ENCODE measurements around the gene VPS13C.
A peak's percentile ranks its signal among the peaks of the same experiment; 100 is the strongest.

Gene VPS13C
- total RNA-seq: 158 to 873 (median 494) reads per million in 9 experiments

GRCh38 chr15:62060113-62060895 lies at the start of gene VPS13C:
VPS13C (minus strand) TSS chr15:62060447; CDS start chr15:62060374, 73 bp downstream.
- Mint-ChIP-seq H3K27ac (peak within 1 kb of the TSS; percentile 97 to 98), H3K4me3 (peak within 1 kb of the TSS; percentile 97 to 99), H3K36me3 (ENCODE audit: insufficient read depth) (peaks cover 26% of the 10 kb centered on the region), H3K4me1 (ENCODE audit: low read depth in 2 of 2) (peaks cover 28 to 48% of the 10 kb centered on the region in 2 donors), H3K9me3 (no peaks in the 10 kb centered on the region), H3K27me3 (no peaks in the 10 kb centered on the region)
- peak; percentile 85 for ATAC-seq (replicated peaks)
- DNase-seq: peak; percentile 88 to 91 (median 89)

GRCh38 chr15:62109437-62109836 lies 49.2 kb upstream of the VPS13C start:
- H3K4me1 Mint-ChIP-seq (ENCODE audit: low read depth in 2 of 2): no peaks in the 10 kb centered on the region
- H3K27me3 Mint-ChIP-seq: peaks cover 19 to 39% of the 10 kb centered on the region in 2 donors
- ATAC-seq (replicated peaks) (no peak), DNase-seq (no peak)
- H3K4me3 Mint-ChIP-seq: no peak overlapping the region
- no peak overlapping the region for H3K27ac Mint-ChIP-seq
- peaks cover 3% of the 10 kb centered on the region for H3K36me3 Mint-ChIP-seq (ENCODE audit: insufficient read depth)
- H3K9me3 Mint-ChIP-seq: no peaks in the 10 kb centered on the region

- H3K4me3 Mint-ChIP-seq: no peak overlapping the region
Measured at GRCh38 chr15:62108411-62108810, 48.2 kb upstream of the VPS13C start.

GRCh38 chr15:62107571-62108121 lies 47.4 kb upstream of the VPS13C start:
- Mint-ChIP-seq H3K9me3 (no peaks in the 10 kb centered on the region), H3K27ac (no peak overlapping the region), H3K4me1 (ENCODE audit: low read depth in 2 of 2) (no peaks in the 10 kb centered on the region), H3K4me3 (no peak overlapping the region), H3K27me3 (peaks cover 8 to 28% of the 10 kb centered on the region in 2 donors), H3K36me3 (ENCODE audit: insufficient read depth) (peaks cover 3% of the 10 kb centered on the region)
- no peak for DNase-seq
- no peak for ATAC-seq (replicated peaks)

More at GRCh38 chr15:62108411-62108810, 48.2 kb upstream of the VPS13C start:
- no peaks in the 10 kb centered on the region for H3K9me3 Mint-ChIP-seq
- H3K36me3 Mint-ChIP-seq (ENCODE audit: insufficient read depth): peaks cover 3% of the 10 kb centered on the region
- H3K27ac Mint-ChIP-seq: no peak overlapping the region
- no peak for DNase-seq
- no peak for ATAC-seq (replicated peaks)
- H3K27me3 Mint-ChIP-seq: peaks cover 16 to 35% of the 10 kb centered on the region in 2 donors
- no peaks in the 10 kb centered on the region for H3K4me1 Mint-ChIP-seq (ENCODE audit: low read depth in 2 of 2)

GRCh38 chr15:62106096-62106495 lies 45.8 kb upstream of the VPS13C start:
- H3K4me1 Mint-ChIP-seq (ENCODE audit: low read depth in 2 of 2): no peaks in the 10 kb centered on the region
- DNase-seq (no peak), ATAC-seq (replicated peaks) (no peak)
- no peaks in the 10 kb centered on the region for H3K9me3 Mint-ChIP-seq
- peaks cover 7 to 20% of the 10 kb centered on the region in 2 donors for H3K27me3 Mint-ChIP-seq
- H3K36me3 Mint-ChIP-seq (ENCODE audit: insufficient read depth): peaks cover 3% of the 10 kb centered on the region
- no peak overlapping the region for H3K4me3 Mint-ChIP-seq
- no peak overlapping the region for H3K27ac Mint-ChIP-seq

- Mint-ChIP-seq H3K27me3 (peaks cover 7 to 16% of the 10 kb centered on the region in 2 donors), H3K4me3 (no peak overlapping the region), H3K27ac (no peak overlapping the region), H3K9me3 (no peaks in the 10 kb centered on the region), H3K4me1 (ENCODE audit: low read depth in 2 of 2) (no peaks in the 10 kb centered on the region), H3K36me3 (ENCODE audit: insufficient read depth) (no peaks in the 10 kb centered on the region)
- DNase-seq: no peak
- ATAC-seq (replicated peaks): no peak
Measured at GRCh38 chr15:62105266-62105665, 45.0 kb upstream of the VPS13C start.

GRCh38 chr15:62104846-62105245 lies 44.6 kb upstream of the VPS13C start:
- Mint-ChIP-seq H3K27me3 (peaks cover 7 to 16% of the 10 kb centered on the region in 2 donors), H3K36me3 (ENCODE audit: insufficient read depth) (no peaks in the 10 kb centered on the region), H3K9me3 (no peaks in the 10 kb centered on the region), H3K27ac (no peak overlapping the region), H3K4me3 (no peak overlapping the region), H3K4me1 (ENCODE audit: low read depth in 2 of 2) (no peaks in the 10 kb centered on the region)
- ATAC-seq (replicated peaks): no peak
- DNase-seq: no peak

- peaks cover 7 to 16% of the 10 kb centered on the region in 2 donors for H3K27me3 Mint-ChIP-seq
- DNase-seq (no peak), ATAC-seq (replicated peaks) (no peak)
- no peaks in the 10 kb centered on the region for H3K36me3 Mint-ChIP-seq (ENCODE audit: insufficient read depth)
- no peaks in the 10 kb centered on the region for H3K9me3 Mint-ChIP-seq
- no peak overlapping the region for H3K27ac Mint-ChIP-seq
- H3K4me1 Mint-ChIP-seq (ENCODE audit: low read depth in 2 of 2): no peaks in the 10 kb centered on the region
- H3K4me3 Mint-ChIP-seq: no peak overlapping the region
Measured at GRCh38 chr15:62104401-62104800, 44.2 kb upstream of the VPS13C start.

- no peak overlapping the region for H3K4me3 Mint-ChIP-seq
- DNase-seq (no peak), ATAC-seq (replicated peaks) (no peak)
- H3K27me3 Mint-ChIP-seq: peaks cover 4 to 13% of the 10 kb centered on the region in 2 donors
- H3K9me3 Mint-ChIP-seq: no peaks in the 10 kb centered on the region
- H3K36me3 Mint-ChIP-seq (ENCODE audit: insufficient read depth): no peaks in the 10 kb centered on the region
- H3K27ac Mint-ChIP-seq: no peak overlapping the region
- H3K4me1 Mint-ChIP-seq (ENCODE audit: low read depth in 2 of 2): no peaks in the 10 kb centered on the region
Measured at GRCh38 chr15:62103431-62103830, 43.2 kb upstream of the VPS13C start.

GRCh38 chr15:62099094-62099601 lies 38.9 kb upstream of the VPS13C start:
- no peak overlapping the region for H3K4me3 Mint-ChIP-seq
- DNase-seq: no peak
- H3K4me1 Mint-ChIP-seq (ENCODE audit: low read depth in 2 of 2): no peaks in the 10 kb centered on the region
- H3K27ac Mint-ChIP-seq: no peak overlapping the region
- H3K27me3 Mint-ChIP-seq: peaks cover 0 to 22% of the 10 kb centered on the region in 2 donors
- H3K9me3 Mint-ChIP-seq: no peaks in the 10 kb centered on the region
- peaks cover 3% of the 10 kb centered on the region for H3K36me3 Mint-ChIP-seq (ENCODE audit: insufficient read depth)
- ATAC-seq (replicated peaks): peak; percentile 74

GRCh38 chr15:62094388-62094787 lies 34.1 kb upstream of the VPS13C start:
- peaks cover 3% of the 10 kb centered on the region for H3K36me3 Mint-ChIP-seq (ENCODE audit: insufficient read depth)
- H3K9me3 Mint-ChIP-seq: no peaks in the 10 kb centered on the region
- DNase-seq (no peak), ATAC-seq (replicated peaks) (no peak)
- H3K4me1 Mint-ChIP-seq (ENCODE audit: low read depth in 2 of 2): no peaks in the 10 kb centered on the region
- H3K4me3 Mint-ChIP-seq: no peak overlapping the region
- peaks cover 11 to 26% of the 10 kb centered on the region in 2 donors for H3K27me3 Mint-ChIP-seq
- H3K27ac Mint-ChIP-seq: no peak overlapping the region

- H3K9me3 Mint-ChIP-seq: no peaks in the 10 kb centered on the region
- no peak overlapping the region for H3K27ac Mint-ChIP-seq
- H3K4me1 Mint-ChIP-seq (ENCODE audit: low read depth in 2 of 2): no peaks in the 10 kb centered on the region
- peaks cover 11 to 26% of the 10 kb centered on the region in 2 donors for H3K27me3 Mint-ChIP-seq
- peaks cover 3% of the 10 kb centered on the region for H3K36me3 Mint-ChIP-seq (ENCODE audit: insufficient read depth)
- DNase-seq: no peak
- H3K4me3 Mint-ChIP-seq: no peak overlapping the region
- no peak for ATAC-seq (replicated peaks)
Measured at GRCh38 chr15:62093809-62094208, 33.6 kb upstream of the VPS13C start.

- DNase-seq (no peak), ATAC-seq (replicated peaks) (no peak)
- Mint-ChIP-seq H3K9me3 (no peaks in the 10 kb centered on the region), H3K27me3 (peaks cover 11 to 12% of the 10 kb centered on the region in 2 donors), H3K4me3 (no peak overlapping the region), H3K4me1 (ENCODE audit: low read depth in 2 of 2) (no peaks in the 10 kb centered on the region), H3K36me3 (ENCODE audit: insufficient read depth) (no peaks in the 10 kb centered on the region), H3K27ac (no peak overlapping the region)
Measured at GRCh38 chr15:62090988-62091387, 30.7 kb upstream of the VPS13C start.

GRCh38 chr15:62089616-62090015 lies 29.4 kb upstream of the VPS13C start:
- no peak overlapping the region for H3K27ac Mint-ChIP-seq
- peaks cover 11 to 12% of the 10 kb centered on the region in 2 donors for H3K27me3 Mint-ChIP-seq
- DNase-seq (no peak), ATAC-seq (replicated peaks) (no peak)
- H3K36me3 Mint-ChIP-seq (ENCODE audit: insufficient read depth): no peaks in the 10 kb centered on the region
- H3K9me3 Mint-ChIP-seq: no peaks in the 10 kb centered on the region
- H3K4me1 Mint-ChIP-seq (ENCODE audit: low read depth in 2 of 2): peaks cover 0 to 3% of the 10 kb centered on the region in 2 donors
- no peak overlapping the region for H3K4me3 Mint-ChIP-seq

Data from effector memory CD8-positive, alpha-beta T cell (primary cell).